KG1 (cell line): ENCODE data around the gene LHFPL6.
"Not testable (repeated sequence)": the region's sequence is repeated elsewhere in the genome, so short reads cannot be mapped to it uniquely, and the experiment has no call there.

ENCODE experiments used
- DNase-seq: peaks from one replicate; lab custom pipeline; 2025; lab: John Stamatoyannopoulos, UW

The LHFPL6 gene

DNA sequence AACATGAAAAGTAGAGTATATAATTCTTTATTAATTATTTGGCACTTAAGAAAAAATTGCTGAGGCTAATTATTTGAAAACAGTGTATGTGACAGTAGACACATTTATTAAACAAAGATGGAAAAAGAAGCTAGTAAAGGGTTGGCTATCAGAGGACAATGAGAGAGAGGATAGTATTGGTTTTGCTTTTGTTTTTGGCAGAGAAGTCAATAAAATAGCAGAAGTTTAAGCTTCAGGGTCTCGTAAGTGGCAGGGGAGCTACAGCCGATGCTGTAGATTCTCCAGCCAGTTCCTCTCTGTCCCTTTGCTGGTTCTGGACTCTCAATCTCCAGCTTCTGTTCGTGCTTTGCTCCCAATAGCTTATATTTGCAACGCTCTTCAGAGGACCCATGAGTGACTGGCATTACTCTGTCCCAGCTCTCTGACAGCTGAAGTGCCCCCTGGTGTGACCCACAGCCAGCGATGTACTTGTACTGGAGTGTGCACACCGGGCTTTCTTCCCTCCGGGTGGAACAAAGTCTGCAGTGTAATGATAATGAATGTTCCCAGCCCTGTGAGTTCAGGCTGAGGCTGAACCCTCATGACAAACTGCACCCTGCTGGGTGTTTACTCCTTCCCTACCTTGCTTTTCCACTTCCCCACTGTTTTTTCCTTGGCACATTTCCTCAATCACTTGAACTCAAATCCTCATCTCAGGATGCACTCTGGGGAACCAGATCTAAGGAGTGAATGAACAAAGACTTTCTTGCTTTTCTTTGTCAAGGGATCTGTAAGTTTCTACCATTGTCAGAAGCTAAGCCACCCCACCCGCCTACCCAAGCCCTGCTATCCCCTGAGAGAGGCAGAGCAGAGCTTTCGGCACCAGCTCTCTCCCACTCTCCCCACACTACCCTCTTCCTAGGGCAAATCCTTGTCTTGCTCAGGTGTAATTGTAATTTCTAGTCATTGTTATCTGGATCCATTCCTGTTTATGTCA, 254.8 kb downstream of the LHFPL6 start:
- no peak for DNase-seq

DNA sequence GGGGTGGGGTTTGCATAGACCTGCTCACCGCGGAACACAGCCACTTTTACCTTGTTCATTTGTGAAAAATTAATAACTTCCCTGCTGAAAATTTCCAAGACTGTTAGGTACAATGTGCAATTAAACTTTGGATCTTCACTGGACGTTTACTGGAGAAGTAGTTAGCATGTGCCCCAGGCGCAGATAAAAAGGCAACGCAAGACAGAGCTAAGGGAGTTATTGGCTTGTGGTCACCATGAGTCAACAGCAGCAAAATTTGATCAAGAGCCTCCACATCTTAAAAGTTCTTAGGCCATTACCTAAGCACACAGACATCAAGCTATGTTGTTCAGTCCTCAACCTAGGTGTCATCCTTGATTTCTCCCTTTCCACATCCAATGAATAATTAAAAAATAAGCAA, 257.0 kb downstream of the LHFPL6 start:
- DNase-seq, result no peak

DNA sequence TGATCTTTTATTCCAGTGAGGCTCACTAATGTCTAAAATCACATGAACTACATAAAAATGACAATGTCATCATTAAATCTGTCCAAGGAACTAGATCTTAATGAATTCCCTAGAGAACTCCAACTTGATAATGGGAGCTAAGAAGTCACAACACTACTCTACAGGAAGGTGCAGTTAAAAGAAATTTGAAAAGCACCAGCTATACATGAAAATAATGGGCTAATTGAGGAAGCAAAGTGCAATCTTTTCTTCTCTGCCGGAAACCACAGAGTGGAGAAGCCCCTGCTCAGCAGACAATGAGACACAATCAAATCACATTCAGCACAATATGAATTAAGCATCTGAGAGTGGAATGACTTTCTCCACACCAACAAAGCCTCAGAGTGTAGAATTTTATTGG, 261.7 kb downstream of the LHFPL6 start:
- DNase-seq, result no peak

DNA sequence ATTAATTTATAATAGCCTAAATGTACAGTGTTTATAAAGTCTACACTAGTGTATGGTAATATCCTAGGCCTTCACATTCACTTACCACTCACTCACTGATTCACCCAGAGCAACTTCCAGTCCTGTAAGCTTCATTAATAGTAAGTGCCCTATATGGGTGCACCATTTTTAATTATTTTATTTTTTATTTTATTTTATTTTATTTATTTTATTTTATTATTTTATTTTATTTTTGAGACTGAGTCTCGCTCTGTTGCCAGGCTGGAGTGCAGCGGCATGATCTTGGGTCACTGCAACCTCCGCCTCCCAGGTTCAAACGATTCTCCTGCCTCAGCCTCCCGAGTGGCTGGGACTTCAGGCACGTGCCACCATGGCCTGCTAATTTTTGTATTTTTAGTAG, 264.9 kb downstream of the LHFPL6 start:
- DNase-seq, result not testable (repeated sequence)

DNA sequence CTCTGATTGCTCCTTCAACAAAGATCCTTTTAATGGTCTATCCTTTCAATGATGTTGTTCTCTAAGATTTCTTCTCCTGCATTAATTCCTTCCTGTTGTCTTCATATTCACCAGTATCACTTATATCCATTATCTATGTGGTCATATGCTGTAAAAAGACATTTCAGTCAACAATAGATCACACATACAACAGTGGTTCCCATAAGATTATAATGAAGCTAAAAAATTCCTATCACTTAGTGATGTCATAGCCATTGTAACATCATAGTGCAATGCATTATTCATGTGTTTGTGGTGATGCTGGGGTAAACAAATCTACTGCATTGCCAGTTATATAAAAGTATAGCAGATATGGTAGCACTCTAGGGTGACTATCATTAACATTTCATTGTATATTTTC, 266.1 kb downstream of the LHFPL6 start:
- no peak for DNase-seq

DNA sequence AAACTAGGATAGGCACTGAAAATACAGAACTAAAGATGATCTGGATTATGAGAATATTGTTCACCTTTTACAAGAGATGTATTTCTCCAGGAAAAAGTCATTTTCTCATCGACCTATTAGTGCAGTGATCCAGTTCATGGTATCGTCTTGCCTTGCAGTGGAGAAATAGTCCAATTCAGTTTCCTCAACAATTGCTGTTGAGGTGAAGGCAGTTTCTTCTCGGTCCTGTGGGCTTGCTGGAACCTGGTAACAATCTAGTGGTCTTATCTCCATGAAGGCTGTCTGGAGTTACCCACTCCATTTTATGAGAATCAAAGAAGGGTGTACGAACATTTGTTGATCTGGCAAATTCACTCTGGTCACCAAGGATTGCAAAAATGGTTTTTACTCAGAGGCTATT, 266.8 kb downstream of the LHFPL6 start:
- no peak for DNase-seq

DNA sequence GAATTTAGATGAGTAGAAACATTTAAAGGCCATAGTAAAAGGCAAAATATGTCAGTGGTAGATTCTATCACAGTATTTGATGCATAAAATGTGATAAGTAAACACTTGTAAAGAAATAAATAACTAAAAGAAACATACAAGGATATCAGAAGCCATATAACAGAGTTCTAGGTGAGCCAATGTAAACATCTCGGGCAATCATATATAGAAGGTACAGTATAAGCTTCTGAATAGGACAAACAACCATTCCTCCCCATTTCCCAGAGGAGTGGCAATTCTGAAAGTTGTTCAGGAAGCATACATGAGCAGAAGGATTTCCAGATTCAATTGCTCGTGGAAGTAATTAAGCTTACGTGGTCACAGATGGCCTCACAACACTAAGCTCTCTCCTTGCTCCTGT, 267.3 kb downstream of the LHFPL6 start:
- DNase-seq, result no peak

DNA sequence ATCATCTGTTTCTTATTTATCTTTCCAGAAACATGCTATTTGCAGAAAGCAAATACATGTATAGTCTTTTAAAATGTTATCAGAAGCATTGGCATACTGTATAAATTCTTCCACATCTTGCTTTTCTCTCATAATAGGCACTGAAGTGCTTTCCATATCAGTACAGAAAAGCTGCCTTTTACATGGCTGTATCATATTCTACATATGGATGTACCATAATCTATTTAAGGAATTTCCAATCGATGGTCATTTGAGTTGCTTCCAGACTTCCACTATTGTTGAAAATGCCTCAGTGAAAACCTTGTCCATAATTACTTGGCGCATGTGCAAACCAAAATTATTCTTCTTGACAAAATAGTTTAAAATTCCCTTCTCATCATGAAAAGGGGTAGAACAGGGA, 272.5 kb downstream of the LHFPL6 start:
- DNase-seq, result no peak

DNA sequence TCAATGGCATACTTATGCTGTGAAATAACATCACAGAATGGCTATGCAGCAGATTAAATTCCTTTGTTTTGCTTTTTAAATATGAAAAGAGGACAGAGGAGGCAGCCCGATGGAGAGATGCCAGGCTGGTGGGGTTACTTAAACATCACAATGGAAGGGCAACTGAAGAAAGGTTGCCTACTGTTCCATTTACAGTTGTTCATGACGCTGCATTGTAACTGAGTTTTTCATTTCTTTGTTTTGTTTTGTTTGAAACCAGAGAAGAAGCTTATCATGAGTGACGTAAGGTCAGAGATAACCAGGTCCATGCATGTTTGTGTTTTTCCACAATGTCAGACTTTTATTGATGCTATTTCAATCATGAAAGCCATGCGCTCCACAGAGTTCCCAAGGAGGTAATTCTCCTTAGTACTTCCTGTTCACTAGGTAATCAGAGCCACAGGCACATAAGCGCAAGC, 273.8 kb downstream of the LHFPL6 start:
- DNase-seq, result no peak

DNA sequence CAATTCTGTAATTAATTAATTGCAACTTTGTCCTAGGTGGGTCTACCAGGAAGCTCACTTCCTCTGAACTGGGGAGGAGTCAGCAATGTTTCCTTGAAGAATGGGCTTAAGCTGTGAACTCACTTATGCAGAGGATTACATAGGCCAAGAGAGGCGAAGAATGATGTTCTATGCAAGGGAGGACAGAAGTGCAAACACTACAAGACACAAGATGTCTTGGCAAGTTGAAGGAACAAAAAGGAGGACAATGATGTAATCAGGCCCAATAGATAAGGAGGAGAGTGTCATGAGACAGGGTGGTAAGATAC, 275.9 kb downstream of the LHFPL6 start:
- no peak for DNase-seq

DNA sequence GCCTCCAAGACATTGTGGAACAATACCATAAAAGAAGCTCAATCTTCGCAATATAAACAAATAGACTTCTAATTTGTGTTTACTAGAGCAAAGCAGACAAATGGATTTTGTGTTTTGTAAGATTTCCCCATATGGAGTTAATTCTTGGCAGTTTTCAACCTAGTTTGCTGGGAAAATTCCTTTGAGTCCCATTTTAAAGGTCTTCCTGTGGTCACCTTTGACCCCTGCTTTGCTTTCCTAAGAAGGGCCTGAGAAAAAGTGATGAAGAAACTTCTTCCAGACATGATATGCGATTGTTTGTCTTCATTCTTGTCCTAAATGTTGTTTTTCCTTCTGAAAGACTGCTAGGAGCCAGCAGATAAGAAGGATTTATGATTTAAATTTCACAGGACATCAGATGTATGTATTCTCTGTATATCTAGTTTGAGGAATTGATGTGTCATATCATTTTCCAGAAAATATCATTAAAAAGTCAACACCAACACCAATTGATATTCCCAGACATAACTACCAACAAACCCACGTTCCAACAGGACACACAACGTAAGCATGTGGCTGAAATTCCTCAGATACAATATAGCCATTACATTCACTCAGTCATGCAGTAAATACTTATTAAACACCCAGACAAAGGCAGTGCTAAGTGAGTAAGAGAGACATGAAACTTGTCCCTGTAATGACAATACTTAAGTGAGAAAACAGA, 276.4 kb downstream of the LHFPL6 start:
- DNase-seq, result no peak

DNA sequence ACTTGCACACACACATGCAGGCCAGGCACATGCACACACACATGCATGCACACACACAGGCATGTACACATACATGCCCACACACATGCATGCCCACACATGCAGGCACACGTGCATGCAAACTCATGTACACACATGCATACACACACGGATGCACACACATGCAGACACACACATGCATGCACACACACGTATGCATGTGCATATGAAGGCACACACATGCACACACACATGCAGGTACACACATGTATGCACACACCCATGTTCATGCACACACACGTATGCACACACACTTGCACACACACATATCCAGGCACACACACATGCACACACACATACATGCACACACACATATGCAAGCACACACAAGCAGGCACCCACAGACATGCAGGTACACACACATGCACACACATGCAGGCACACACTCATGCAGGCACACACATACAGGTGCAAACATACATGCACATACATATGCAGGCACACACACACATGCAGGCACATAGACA, 278.1 kb downstream of the LHFPL6 start:
- no peak for DNase-seq

DNA sequence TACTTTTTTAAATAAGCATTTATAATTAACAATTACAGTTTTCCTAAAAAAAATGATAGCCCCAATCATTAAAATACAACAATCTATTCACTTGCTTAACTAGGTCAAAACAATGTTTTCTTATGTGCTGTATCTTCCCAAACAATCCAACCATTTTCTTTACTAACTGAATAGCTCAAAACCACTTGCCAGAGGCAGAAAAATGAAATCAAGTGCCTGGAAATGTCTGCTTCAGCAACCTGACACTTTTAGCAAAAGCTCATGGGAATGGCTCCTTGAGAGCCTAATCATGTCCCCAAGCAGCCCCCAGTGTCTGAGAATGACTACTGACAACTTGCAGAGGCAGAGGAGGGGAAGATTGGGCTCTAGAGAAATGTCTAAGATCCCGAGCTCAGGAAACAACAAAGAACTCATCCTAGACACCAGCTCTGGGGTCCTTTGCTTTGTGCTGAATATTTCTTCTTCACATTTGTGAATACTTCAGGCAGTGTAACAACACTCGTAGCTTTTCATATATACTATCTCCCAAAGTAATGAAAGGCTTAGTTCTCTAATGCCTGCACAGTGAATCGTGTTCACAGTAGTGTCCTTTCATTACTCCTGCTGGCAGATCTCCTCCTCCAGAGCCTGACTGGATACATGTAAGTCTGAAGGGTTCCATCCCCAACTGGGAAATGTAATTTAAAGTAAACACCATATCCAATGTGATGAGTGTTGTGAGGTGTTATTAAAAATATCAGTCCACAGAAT, 280.0 kb downstream of the LHFPL6 start:
- DNase-seq, result no peak

DNA sequence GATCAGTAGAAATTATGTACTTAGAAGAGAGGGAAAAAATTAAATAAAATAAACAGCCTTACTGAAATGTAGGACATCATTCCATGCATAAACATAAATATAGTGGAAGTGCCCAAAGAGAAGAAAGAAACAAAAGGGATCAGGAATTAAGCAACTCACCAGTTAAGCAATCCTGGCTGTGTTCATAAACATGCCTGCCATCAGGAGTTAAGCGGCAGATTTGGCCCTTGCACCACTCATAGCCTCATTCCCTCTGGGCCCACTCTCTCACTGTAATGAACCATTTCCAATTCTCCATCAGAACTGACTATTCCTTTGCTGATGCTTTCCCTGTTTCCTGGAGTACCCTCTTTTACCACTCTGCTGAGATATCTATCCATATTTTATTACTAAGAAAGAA, 281.4 kb downstream of the LHFPL6 start:
- no peak for DNase-seq

DNA sequence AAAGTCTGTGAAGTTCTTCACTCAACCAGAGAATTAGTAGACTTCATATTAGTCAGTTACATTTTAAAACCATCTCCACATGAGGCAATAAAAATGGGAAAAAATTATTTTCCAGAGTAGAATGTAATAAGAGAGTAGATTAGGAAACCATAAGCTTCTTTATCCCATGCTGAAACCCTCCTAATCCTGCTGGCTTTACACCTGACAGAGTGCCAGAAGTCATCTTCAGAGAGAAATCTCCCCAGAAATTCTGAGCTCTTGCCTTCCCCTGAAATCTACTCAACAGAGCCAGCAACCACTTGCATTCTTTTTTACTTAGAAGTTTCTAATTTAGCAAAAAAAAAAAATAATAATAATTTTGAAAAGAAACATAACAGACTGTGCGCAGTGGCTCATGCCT, 284.8 kb downstream of the LHFPL6 start:
- DNase-seq, result no peak

DNA sequence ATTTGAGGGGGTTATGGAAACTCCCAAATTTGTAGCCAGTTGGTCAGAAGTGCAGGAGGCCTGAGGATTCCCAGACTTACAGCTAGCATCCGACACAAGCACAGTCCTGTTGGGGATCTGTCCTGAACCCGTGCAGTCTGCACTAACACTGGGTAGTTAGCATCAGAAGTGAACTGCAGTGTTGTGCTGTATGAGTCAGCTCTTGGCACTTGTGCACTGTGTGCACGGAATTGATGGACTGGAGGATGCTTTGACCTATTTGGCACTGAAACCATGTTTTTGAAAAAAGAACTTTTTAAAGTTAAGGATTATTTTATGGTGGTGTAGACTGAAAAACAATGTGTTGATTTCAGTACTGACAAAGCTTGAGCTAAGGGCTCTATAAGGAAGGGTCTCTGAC, 285.7 kb downstream of the LHFPL6 start:
- no peak for DNase-seq

DNA sequence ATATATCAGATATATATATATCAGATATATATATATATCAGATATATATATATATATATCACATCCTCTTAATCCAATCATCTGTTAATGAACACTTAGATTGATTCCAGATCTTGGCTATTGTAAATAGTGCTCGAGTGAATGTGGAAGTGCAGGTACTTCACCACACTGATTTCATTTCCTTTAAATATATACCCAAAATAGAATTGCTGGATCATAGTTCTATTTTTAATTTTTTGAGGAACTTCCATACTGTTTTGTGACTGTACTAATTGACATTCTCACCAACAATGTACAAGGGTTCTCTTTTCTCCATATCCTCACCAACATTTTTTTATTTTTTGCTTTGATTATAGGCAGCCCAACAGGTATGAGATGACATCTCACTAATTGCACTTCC, 287.2 kb downstream of the LHFPL6 start:
- no peak for DNase-seq

DNA sequence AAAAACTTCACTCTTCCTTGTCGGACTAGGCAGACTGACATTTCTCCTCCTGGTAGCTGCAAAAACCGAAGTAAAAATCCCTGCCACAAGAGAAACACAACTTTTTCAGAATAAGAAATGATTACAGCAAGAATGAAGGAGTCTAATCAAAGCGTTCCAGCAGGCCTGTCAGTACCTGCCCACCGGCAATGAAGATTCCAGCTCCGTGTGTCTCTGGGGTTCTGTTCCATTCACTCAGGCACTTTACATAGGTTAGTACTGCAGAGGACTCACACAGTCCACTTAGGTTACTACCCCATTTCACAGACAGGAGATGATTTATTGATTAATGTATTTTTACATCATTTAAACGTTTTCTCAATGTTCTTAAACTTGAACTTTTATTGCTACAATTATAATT, 289.3 kb downstream of the LHFPL6 start:
- no peak for DNase-seq

DNA sequence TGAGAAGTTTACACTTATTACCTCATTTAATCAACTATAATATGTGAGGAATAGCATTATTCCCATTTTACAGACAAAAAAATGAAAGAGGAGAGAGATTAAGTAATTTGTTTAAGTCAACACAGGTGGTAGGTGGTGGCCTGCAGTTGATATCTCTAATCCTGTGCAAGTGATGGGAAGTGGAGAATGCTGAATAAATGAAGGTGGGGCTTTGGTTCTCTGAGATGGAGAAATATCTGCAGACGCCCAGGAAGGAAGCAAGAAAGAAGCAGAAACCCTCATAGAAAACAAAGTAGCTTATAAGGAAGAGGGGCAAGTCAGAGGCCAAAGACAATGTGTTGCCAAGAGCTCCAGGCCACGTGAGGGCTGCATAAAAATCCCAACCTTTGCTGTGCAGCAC, 290.4 kb downstream of the LHFPL6 start:
- DNase-seq, result no peak

DNA sequence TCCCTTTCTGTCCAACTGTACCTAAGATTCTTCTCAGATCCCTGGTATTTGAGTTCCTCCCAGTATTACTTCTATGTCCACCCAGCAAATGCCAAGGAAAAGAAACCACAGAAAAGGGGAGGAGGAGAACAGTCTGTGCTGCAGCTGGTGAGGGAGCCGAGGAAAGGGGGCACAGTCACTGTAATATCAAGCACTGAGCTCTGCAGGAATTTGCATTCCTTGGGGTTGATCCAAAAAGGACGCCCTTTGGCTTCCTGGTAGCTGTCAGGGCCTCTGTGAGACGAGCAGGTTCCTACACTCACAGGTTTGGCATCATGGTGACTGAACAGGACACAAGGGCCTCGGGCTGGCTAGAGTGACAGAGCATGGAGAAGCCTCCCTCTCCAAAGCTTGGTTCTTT, 291.4 kb downstream of the LHFPL6 start:
- no peak for DNase-seq

DNA sequence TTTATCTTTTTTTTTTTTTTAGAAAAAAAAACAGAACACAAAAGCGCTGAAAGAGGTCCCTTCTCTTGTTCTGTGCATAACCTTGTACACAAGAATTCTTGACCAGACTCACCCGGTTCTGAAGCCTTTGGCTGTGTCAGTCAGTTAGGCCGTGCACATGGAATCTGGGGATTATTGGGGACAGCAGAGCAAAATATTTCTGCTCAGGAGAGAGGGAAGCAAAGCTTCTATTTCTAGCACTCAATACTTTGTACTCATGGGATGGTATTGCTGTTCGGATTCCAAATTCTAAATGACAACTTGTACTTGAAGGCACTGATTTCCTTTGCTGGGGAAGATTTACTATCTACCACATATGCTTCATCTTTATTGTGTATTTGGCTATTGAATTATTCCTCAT, 292.0 kb downstream of the LHFPL6 start:
- DNase-seq, result no peak
